ENCODE data around the gene EPS8L1. TPM values are rescaled to one million over a fixed set of nuclear protein-coding genes. Genes with fewer than 3 reads are reported as not detected.

EPS8L1 gene
- total and polyA plus RNA-seq, 10 donors: 0.37 to 5.3 (median 3.1) TPM; not detected in 1

- 83 to 92% (median 85%) methylated on average over 8 to 10 of the region's 10 CpGs for WGBS, 5 donors
- H3K36me3 ChIP-seq: peaks cover 0 to 90% (median 43%) of the 10 kb centered on the region in 6 donors
These were observed 25.6 kb downstream of the EPS8L1 start for GRCh38 chr19:55101261-55101660.

GRCh38 chr19:55103190-55103589, 27.5 kb downstream of the EPS8L1 start:
- intact Hi-C loops (cut with DNase I; ENCODE audit: low total_unique reads): no loop called here
- H3K4me3 ChIP-seq: no peak overlapping the region
- peaks cover 0 to 10% (median 8%) of the 10 kb centered on the region in 8 donors for H3K9me3 ChIP-seq
- TF ChIP-seq CTCF (IDR thresholded peaks at IDR 0.05 in 8 of 11, conservative IDR thresholded peaks at IDR 0.05 in 3 of 11): no peak
- TF ChIP-seq POLR2A (IDR thresholded peaks at IDR 0.05): no peak
- peak in 1 of 3 donors; percentile 39 for TF ChIP-seq POLR2AphosphoS5 (IDR thresholded peaks at IDR 0.05)
- H3K4me1 ChIP-seq: peaks cover 5 to 29% (median 20%) of the 10 kb centered on the region in 6 donors
- no peaks in the 10 kb centered on the region for H3K27me3 ChIP-seq (replicated peaks in 1 of 7)
- no peak overlapping the region for H3K27ac ChIP-seq
- DNase-seq: no peak
- 96 to 98% (median 96%) methylated on average over 9 of the region's 9 CpGs for WGBS, 5 donors
- peaks cover 0 to 93% (median 41%) of the 10 kb centered on the region in 6 donors for H3K36me3 ChIP-seq

More at GRCh38 chr19:55101261-55101660, 25.6 kb downstream of the EPS8L1 start:
- TF ChIP-seq CTCF (IDR thresholded peaks at IDR 0.05 in 8 of 11, conservative IDR thresholded peaks at IDR 0.05 in 3 of 11): no peak
- TF ChIP-seq POLR2AphosphoS5 (IDR thresholded peaks at IDR 0.05): no peak
- TF ChIP-seq POLR2A (IDR thresholded peaks at IDR 0.05): no peak
- Histone ChIP-seq H3K27me3 (replicated peaks in 1 of 7) (no peaks in the 10 kb centered on the region), H3K27ac (no peak overlapping the region), H3K9me3 (peaks cover 0 to 10% (median 8%) of the 10 kb centered on the region in 8 donors), H3K4me3 (no peak overlapping the region), H3K4me1 (peaks cover 5 to 36% (median 26%) of the 10 kb centered on the region in 6 donors)
- no peak for DNase-seq
- intact Hi-C loops (cut with DNase I; ENCODE audit: low total_unique reads): no loop called here

- WGBS, 5 donors: 79 to 88% (median 87%) methylated on average over 2 of the region's 2 CpGs
These were observed 29.6 kb downstream of the EPS8L1 start for GRCh38 chr19:55105237-55105636.

More at GRCh38 chr19:55105237-55105636, 29.6 kb downstream of the EPS8L1 start:
- Histone ChIP-seq H3K9me3 (peaks cover 0 to 10% (median 8%) of the 10 kb centered on the region in 8 donors), H3K4me1 (peaks cover 0 to 8% (median 1%) of the 10 kb centered on the region in 6 donors), H3K4me3 (no peak overlapping the region), H3K36me3 (peaks cover 0 to 93% (median 40%) of the 10 kb centered on the region in 6 donors), H3K27me3 (replicated peaks in 1 of 7) (no peaks in the 10 kb centered on the region), H3K27ac (no peak overlapping the region)
- no peak for TF ChIP-seq POLR2A (IDR thresholded peaks at IDR 0.05)
- no peak for TF ChIP-seq CTCF (IDR thresholded peaks at IDR 0.05 in 8 of 11, conservative IDR thresholded peaks at IDR 0.05 in 3 of 11)
- TF ChIP-seq POLR2AphosphoS5 (IDR thresholded peaks at IDR 0.05): no peak
- DNase-seq: no peak
- intact Hi-C loops (cut with DNase I; ENCODE audit: low total_unique reads): no loop called here

Measured in spleen (tissue), 11 donors.